CD8-positive, alpha-beta memory T cell (primary cell): ENCODE measurements around the gene RNF39. TPM values are rescaled to one million over a fixed set of nuclear protein-coding genes. Genes with fewer than 3 reads are reported as not detected.
"Not testable (repeated sequence)": the region's sequence is repeated elsewhere in the genome, so short reads cannot be mapped to it uniquely, and the experiment has no call there.

ENCODE experiments used
- CTCF ChIA-PET: fragments of 350-600 bp; sonication (Branson Sonifier 250); formaldehyde crosslinking; loops from one replicate; lab custom pipeline; 2021; ENCODE audit warnings: antibody characterized with exemption; lab: Charles Lee
- POLR2A ChIA-PET: fragments of 350-600 bp; sonication (Branson Sonifier 250); formaldehyde crosslinking; loops from one replicate; lab custom pipeline; 2021; ENCODE audit warnings: antibody characterized with exemption; lab: Charles Lee
- DNase-seq, 5 donors: peaks; one replicate each; pipeline versions ENCODE4 v3.0.0 to v3.0.0-alpha.2; 2020 to 2022; ENCODE audit warnings: mixed read lengths in 1 of 5
- H3K27ac ChIP-seq: one replicate; pipeline ENCODE4 v1.7.0; 2013; ENCODE audit warnings: low read depth, mild to moderate bottlenecking, low read length, moderate library complexity
- H3K27me3 ChIP-seq: 2 replicates; pipeline ENCODE4 v1.7.0; 2013; ENCODE audit warnings: low read length, mild to moderate bottlenecking; ENCODE audit not compliant: insufficient read depth, poor library complexity, severe bottlenecking
- H3K36me3 ChIP-seq: 2 replicates; pipeline ENCODE4 v1.7.0; 2013; ENCODE audit warnings: mild to moderate bottlenecking, low read length, moderate library complexity; ENCODE audit not compliant: insufficient read depth
- H3K4me1 ChIP-seq: 2 replicates; pipeline ENCODE4 v1.7.0; 2013; ENCODE audit warnings: mild to moderate bottlenecking, low read length, moderate library complexity; ENCODE audit not compliant: insufficient read depth
- H3K4me3 ChIP-seq: 2 replicates; pipeline ENCODE4 v1.7.0; 2013; ENCODE audit warnings: mild to moderate bottlenecking, low read length
- H3K9me3 ChIP-seq: 2 replicates; pipeline ENCODE4 v1.7.0; 2013; ENCODE audit warnings: mild to moderate bottlenecking, low read length
- H3K27ac Mint-ChIP-seq, 8 donors: one replicate each; pipeline ENCODE4 v1.8.0; 2020 to 2021; ENCODE audit warnings: mixed read lengths in 8 of 8, mild to moderate bottlenecking in 6 of 8, inconsistent platforms in 3 of 8, moderate library complexity in 3 of 8
- H3K27me3 Mint-ChIP-seq, 2 donors: one replicate each; pipeline ENCODE4 v1.8.0; 2020 to 2021; ENCODE audit warnings: mixed read lengths in 2 of 2, mild to moderate bottlenecking in 1 of 2, moderate library complexity in 1 of 2
- H3K36me3 Mint-ChIP-seq, 3 donors: one replicate each; pipeline ENCODE4 v1.8.0; 2020 to 2021; ENCODE audit warnings: mixed read lengths in 3 of 3, inconsistent platforms in 1 of 3, mild to moderate bottlenecking in 1 of 3
- H3K4me1 Mint-ChIP-seq, 3 donors: one replicate each; pipeline ENCODE4 v1.8.0; 2020 to 2021; ENCODE audit warnings: mixed read lengths in 3 of 3, inconsistent platforms in 1 of 3, mild to moderate bottlenecking in 1 of 3
- H3K4me3 Mint-ChIP-seq, 7 donors: one replicate each; pipeline ENCODE4 v1.8.0; 2020 to 2021; ENCODE audit warnings: mixed read lengths in 7 of 7, mild to moderate bottlenecking in 6 of 7, moderate library complexity in 4 of 7, inconsistent platforms in 2 of 7
- H3K9me3 Mint-ChIP-seq, 5 donors: one replicate each; pipeline ENCODE4 v1.8.0; 2020 to 2022; ENCODE audit warnings: mixed read lengths in 5 of 5, mild to moderate bottlenecking in 3 of 5, moderate library complexity in 2 of 5, inconsistent platforms in 1 of 5
- polyA plus RNA-seq: library from polyadenylated mRNA; unstranded; fragments of 300-500 nt; fragmentation: Illumina TruSeq; gene quantifications from one replicate; pipeline ENCODE4 v1.2.3, GENCODE V29; 2021
- total RNA-seq, 2 experiments: library from RNA; stranded (reverse); gene quantifications; one replicate each; pipeline ENCODE4 v1.2.3, GENCODE V29; 2021

RNF39 gene
- total RNA-seq (not detected), polyA plus RNA-seq (0.17 TPM)

- H3K27me3 ChIP-seq: peaks cover 6% of the 10 kb centered on the region
- Mint-ChIP-seq H3K4me1 (peaks cover 42 to 54% (median 45%) of the 10 kb centered on the region in 3 donors), H3K27me3 (peaks cover 44 to 56% of the 10 kb centered on the region in 2 donors), H3K27ac (peak within 1 kb of the TSS in 3 of 8 donors; percentile 53 to 73 (median 62)), H3K4me3 (peak within 1 kb of the TSS; percentile 17 to 77 (median 57)), H3K36me3 (peaks cover 5 to 11% (median 11%) of the 10 kb centered on the region in 3 donors), H3K9me3 (peaks cover 0 to 2% (median 0%) of the 10 kb centered on the region in 5 donors)
- no peaks in the 10 kb centered on the region for H3K9me3 ChIP-seq
- H3K27ac ChIP-seq: no peak within 1 kb of the TSS
- POLR2A ChIA-PET: interaction anchor here (0.6 kb wide), 1 partner anchor 14 kb away, joined by 3 read pairs; the partner anchor contains the start of gene POLR1H
- DNase-seq: no peak
- H3K4me1 ChIP-seq: peaks cover 29% of the 10 kb centered on the region
- H3K4me3 ChIP-seq: peak within 1 kb of the TSS; percentile 9
- CTCF ChIA-PET: interaction anchor here (0.9 kb wide), 1 partner anchor 28 kb away, joined by 3 read pairs; no protein-coding TSS in a partner anchor
- no peaks in the 10 kb centered on the region for H3K36me3 ChIP-seq
Observed at GRCh38 chr6:30075094-30075789, at the start of gene RNF39. Gene RNF39 (minus strand): TSS chr6:30075769. CDS start chr6:30075585, 184 bp downstream.

GRCh38 chr6:30122515-30122914 is 46.9 kb upstream of the RNF39 start:
- H3K4me1 ChIP-seq: no peaks in the 10 kb centered on the region
- no peaks in the 10 kb centered on the region for H3K36me3 Mint-ChIP-seq
- H3K9me3 ChIP-seq: no peaks in the 10 kb centered on the region
- no peak overlapping the region for H3K4me3 Mint-ChIP-seq
- H3K4me1 Mint-ChIP-seq: peaks cover 0 to 4% (median 0%) of the 10 kb centered on the region in 3 donors
- H3K27me3 ChIP-seq: no peaks in the 10 kb centered on the region
- H3K27me3 Mint-ChIP-seq: peaks cover 22 to 75% of the 10 kb centered on the region in 2 donors
- H3K9me3 Mint-ChIP-seq: no peaks in the 10 kb centered on the region
- no peak overlapping the region for H3K4me3 ChIP-seq
- no peaks in the 10 kb centered on the region for H3K36me3 ChIP-seq
- CTCF ChIA-PET: no interaction called here
- H3K27ac Mint-ChIP-seq: no peak overlapping the region
- no peak overlapping the region for H3K27ac ChIP-seq
- POLR2A ChIA-PET: no interaction called here
- no peak for DNase-seq

- H3K27ac Mint-ChIP-seq: peak overlapping the region in 1 of 8 donors; percentile 35
- Histone ChIP-seq H3K4me1 (no peaks in the 10 kb centered on the region), H3K27ac (no peak overlapping the region), H3K27me3 (no peaks in the 10 kb centered on the region), H3K9me3 (no peaks in the 10 kb centered on the region), H3K4me3 (no peak overlapping the region), H3K36me3 (no peaks in the 10 kb centered on the region)
- no peak overlapping the region for H3K4me3 Mint-ChIP-seq
- H3K4me1 Mint-ChIP-seq: no peaks in the 10 kb centered on the region
- no peak for DNase-seq
- ChIA-PET CTCF (no interaction called here), POLR2A (no interaction called here)
- peaks cover 17 to 67% of the 10 kb centered on the region in 2 donors for H3K27me3 Mint-ChIP-seq
- no peaks in the 10 kb centered on the region for H3K36me3 Mint-ChIP-seq
- H3K9me3 Mint-ChIP-seq: no peaks in the 10 kb centered on the region
Observed at GRCh38 chr6:30121446-30122366, 46.1 kb upstream of the RNF39 start.

- Mint-ChIP-seq H3K27me3 (peaks cover 6 to 57% of the 10 kb centered on the region in 2 donors), H3K27ac (peak overlapping the region in 1 of 8 donors; percentile 24)
- H3K4me1 Mint-ChIP-seq, H3K27ac ChIP-seq, DNase-seq, H3K9me3 ChIP-seq, H3K4me3 ChIP-seq, H3K4me3 Mint-ChIP-seq, POLR2A ChIA-PET, H3K4me1 ChIP-seq, H3K36me3 ChIP-seq, H3K36me3 Mint-ChIP-seq, H3K27me3 ChIP-seq, H3K9me3 Mint-ChIP-seq: not testable (repeated sequence)
- CTCF ChIA-PET: interaction anchor here (2.1 kb wide), 1 partner anchor 15 kb away, joined by 6 read pairs; no protein-coding TSS in a partner anchor
Observed at GRCh38 chr6:30118691-30119090, 43.1 kb upstream of the RNF39 start.

- H3K4me1 ChIP-seq: no peaks in the 10 kb centered on the region
- CTCF ChIA-PET: interaction anchor here (1.1 kb wide), 1 partner anchor 13 kb away, joined by 6 read pairs; no protein-coding TSS in a partner anchor
- Mint-ChIP-seq H3K27ac (no peak overlapping the region), H3K4me1 (no peaks in the 10 kb centered on the region), H3K9me3 (no peaks in the 10 kb centered on the region), H3K4me3 (no peak overlapping the region), H3K36me3 (no peaks in the 10 kb centered on the region), H3K27me3 (peaks cover 11 to 61% of the 10 kb centered on the region in 2 donors)
- H3K27ac ChIP-seq: no peak overlapping the region
- POLR2A ChIA-PET: no interaction called here
- no peaks in the 10 kb centered on the region for H3K36me3 ChIP-seq
- no peak for DNase-seq
- no peaks in the 10 kb centered on the region for H3K27me3 ChIP-seq
- H3K4me3 ChIP-seq: no peak overlapping the region
- no peaks in the 10 kb centered on the region for H3K9me3 ChIP-seq
Observed at GRCh38 chr6:30116724-30117123, 41.2 kb upstream of the RNF39 start.

GRCh38 chr6:30113841-30114240 is 38.3 kb upstream of the RNF39 start:
- H3K27ac Mint-ChIP-seq: no peak overlapping the region
- H3K27me3 Mint-ChIP-seq: peaks cover 28 to 61% of the 10 kb centered on the region in 2 donors
- Histone ChIP-seq H3K27me3 (no peaks in the 10 kb centered on the region), H3K27ac (no peak overlapping the region), H3K9me3 (no peaks in the 10 kb centered on the region), H3K36me3 (no peaks in the 10 kb centered on the region), H3K4me3 (no peak overlapping the region), H3K4me1 (no peaks in the 10 kb centered on the region)
- no peak for DNase-seq
- no peaks in the 10 kb centered on the region for H3K4me1 Mint-ChIP-seq
- ChIA-PET CTCF (interaction anchor here (1.2 kb wide), 1 partner anchor 18 kb away, joined by 4 read pairs; no protein-coding TSS in a partner anchor), POLR2A (no interaction called here)
- H3K9me3 Mint-ChIP-seq: no peaks in the 10 kb centered on the region
- H3K4me3 Mint-ChIP-seq: no peak overlapping the region
- no peaks in the 10 kb centered on the region for H3K36me3 Mint-ChIP-seq

- Mint-ChIP-seq H3K27ac (peak within 1 kb of the TSS in 1 of 8 donors; percentile 64), H3K4me3 (no peak within 1 kb of the TSS), H3K27me3 (peaks cover 34 to 64% of the 10 kb centered on the region in 2 donors), H3K9me3 (no peaks in the 10 kb centered on the region), H3K4me1 (no peaks in the 10 kb centered on the region), H3K36me3 (no peaks in the 10 kb centered on the region)
- Histone ChIP-seq H3K27ac (no peak within 1 kb of the TSS), H3K4me1 (no peaks in the 10 kb centered on the region), H3K36me3 (no peaks in the 10 kb centered on the region), H3K27me3 (no peaks in the 10 kb centered on the region), H3K9me3 (no peaks in the 10 kb centered on the region), H3K4me3 (no peak within 1 kb of the TSS)
- ChIA-PET POLR2A (no interaction called here), CTCF (interaction anchor here (1.2 kb wide), 1 partner anchor 19 kb away, joined by 4 read pairs; no protein-coding TSS in a partner anchor)
- DNase-seq: no peak
Observed at GRCh38 chr6:30113003-30113759, 37.6 kb upstream of the RNF39 start, which contains the start of gene TRIM31. Gene TRIM31 (minus strand): TSS chr6:30113090. CDS start chr6:30112805, 285 bp downstream.
